Right lobe of liver (tissue), 4 donors: Measurements from ENCODE around the gene ZNF565.

Source experiments
- CTCF ChIP-seq, 4 donors: fragments of 200-600 bp in 3 of 4; fragments of 450-650 bp in 1 of 4; IDR thresholded peaks; one replicate each; pipeline versions ENCODE4 v1.5.1 to v1.8.0; 2016 to 2022; ENCODE audit warnings: antibody characterized with exemption in 4 of 4, mild to moderate bottlenecking in 2 of 4
- POLR2A ChIP-seq: fragments of 450-650 bp; IDR thresholded peaks from one replicate; pipeline ENCODE4 v1.6.1; 2017; ENCODE audit warnings: antibody characterized with exemption, mild to moderate bottlenecking
- donor health status: DM: no; HTN: no; CAD: no.
- donor health status: DM: no; HTN: no; CAD: no.
- donor health status: DM: no; HTN: yes; CAD: no.

GRCh38 chr19:36182612-36183244 is 31.7 kb downstream of the ZNF565 start:
- no peak for TF ChIP-seq POLR2A
- TF ChIP-seq CTCF (IDR thresholded peaks at IDR 0.05): no peak
